GM10248 (cell line): ENCODE data around the gene TTLL7.

Source experiments
- CTCF ChIA-PET: fragments of 300-600 bp; sonication (Branson Sonifier 250); formaldehyde crosslinking; extraction: SDS; loops from one replicate; lab custom pipeline; 2021; ENCODE audit warnings: antibody characterized with exemption; lab: Yijun Ruan, JAX
- POLR2A ChIA-PET: fragments of 350-650 bp; sonication (Branson Sonifier 250); formaldehyde crosslinking; extraction: SDS; loops from one replicate; lab custom pipeline; 2020; ENCODE audit warnings: antibody characterized with exemption; lab: Yijun Ruan, JAX
- DNase-seq: peaks from one replicate; pipeline ENCODE4 v3.0.0; 2012; ENCODE audit errors: extremely low spot score
- TF ChIP-seq, protein P1 (sequence below): IDR thresholded peaks from 2 replicates; pipeline ENCODE4 v1.5.1; 2012; ENCODE audit warnings: mild to moderate bottlenecking, low read depth; ENCODE audit errors: extremely low read depth, missing control alignments, control extremely low read depth

Gene TTLL7

GRCh38 chr1:83958704-83959103, 40.2 kb downstream of the TTLL7 start:
- TF ChIP-seq, protein P1, sequence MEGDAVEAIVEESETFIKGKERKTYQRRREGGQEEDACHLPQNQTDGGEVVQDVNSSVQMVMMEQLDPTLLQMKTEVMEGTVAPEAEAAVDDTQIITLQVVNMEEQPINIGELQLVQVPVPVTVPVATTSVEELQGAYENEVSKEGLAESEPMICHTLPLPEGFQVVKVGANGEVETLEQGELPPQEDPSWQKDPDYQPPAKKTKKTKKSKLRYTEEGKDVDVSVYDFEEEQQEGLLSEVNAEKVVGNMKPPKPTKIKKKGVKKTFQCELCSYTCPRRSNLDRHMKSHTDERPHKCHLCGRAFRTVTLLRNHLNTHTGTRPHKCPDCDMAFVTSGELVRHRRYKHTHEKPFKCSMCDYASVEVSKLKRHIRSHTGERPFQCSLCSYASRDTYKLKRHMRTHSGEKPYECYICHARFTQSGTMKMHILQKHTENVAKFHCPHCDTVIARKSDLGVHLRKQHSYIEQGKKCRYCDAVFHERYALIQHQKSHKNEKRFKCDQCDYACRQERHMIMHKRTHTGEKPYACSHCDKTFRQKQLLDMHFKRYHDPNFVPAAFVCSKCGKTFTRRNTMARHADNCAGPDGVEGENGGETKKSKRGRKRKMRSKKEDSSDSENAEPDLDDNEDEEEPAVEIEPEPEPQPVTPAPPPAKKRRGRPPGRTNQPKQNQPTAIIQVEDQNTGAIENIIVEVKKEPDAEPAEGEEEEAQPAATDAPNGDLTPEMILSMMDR = no peak
- ChIA-PET CTCF (no interaction called here), POLR2A (no interaction called here)
- DNase-seq = no peak

GRCh38 chr1:83954166-83954823, 44.6 kb downstream of the TTLL7 start:
- CTCF ChIA-PET = interaction anchor here (1.6 kb wide), 1 partner anchor 18 kb away, joined by 5 read pairs; no protein-coding TSS in a partner anchor
- no peak for DNase-seq
- POLR2A ChIA-PET = no interaction called here
- TF ChIP-seq, protein P1 = no peak

DNA sequence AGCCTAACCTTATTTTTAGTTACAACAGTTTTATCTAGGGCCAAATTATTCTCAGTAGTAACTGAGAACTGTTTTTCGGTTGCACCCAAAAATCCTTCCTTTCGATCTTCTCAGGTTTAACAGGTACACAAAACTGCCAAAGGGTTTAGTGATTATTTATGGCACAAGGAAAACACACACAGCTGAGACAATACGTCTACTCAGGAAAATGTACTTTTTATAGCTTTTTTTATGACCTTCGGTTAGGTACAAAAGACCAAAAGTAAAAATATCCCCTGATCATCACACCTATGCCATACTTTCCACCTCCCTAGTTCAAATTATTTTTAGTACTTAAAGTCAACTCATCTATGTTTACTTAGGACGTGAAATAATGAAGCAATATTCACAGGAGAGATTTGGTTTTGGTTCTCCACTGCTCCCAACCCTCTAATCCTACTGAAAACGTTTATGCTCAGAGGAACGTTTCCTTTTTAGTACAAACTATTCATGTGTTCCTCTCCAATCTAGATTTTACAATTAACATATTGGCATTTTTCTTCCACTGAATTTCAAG, 48.7 kb downstream of the TTLL7 start:
- ChIA-PET POLR2A (no interaction called here), CTCF (no interaction called here)
- DNase-seq = no peak
- TF ChIP-seq, protein P1 = no peak

DNA sequence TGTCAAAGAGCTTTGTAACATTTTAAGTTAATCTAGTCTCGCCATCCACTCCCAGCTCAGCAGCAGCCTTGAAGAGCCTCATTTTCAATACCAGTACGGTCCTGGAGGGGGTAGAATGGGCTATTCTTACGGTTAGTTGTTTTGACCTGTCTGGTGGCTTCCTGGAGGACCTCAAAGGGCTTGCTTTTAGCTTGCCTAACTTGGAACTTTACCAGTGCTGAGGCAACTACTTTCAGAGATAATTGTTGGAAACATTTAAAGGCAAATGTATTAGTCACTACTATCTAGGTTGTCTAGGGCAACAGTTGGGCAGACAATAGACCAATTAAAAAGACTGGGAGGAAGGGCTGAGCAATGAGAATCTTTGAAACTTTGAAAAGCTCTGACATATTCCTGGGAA, 56.0 kb downstream of the TTLL7 start:
- TF ChIP-seq, protein P1 = no peak
- ChIA-PET POLR2A (no interaction called here), CTCF (interaction anchor here (1.0 to 2.6 kb wide), 6 partner anchors 9 to 45 kb away, joined by 3 to 13 read pairs (median 3); no protein-coding TSS in a partner anchor)
- no peak for DNase-seq

DNA sequence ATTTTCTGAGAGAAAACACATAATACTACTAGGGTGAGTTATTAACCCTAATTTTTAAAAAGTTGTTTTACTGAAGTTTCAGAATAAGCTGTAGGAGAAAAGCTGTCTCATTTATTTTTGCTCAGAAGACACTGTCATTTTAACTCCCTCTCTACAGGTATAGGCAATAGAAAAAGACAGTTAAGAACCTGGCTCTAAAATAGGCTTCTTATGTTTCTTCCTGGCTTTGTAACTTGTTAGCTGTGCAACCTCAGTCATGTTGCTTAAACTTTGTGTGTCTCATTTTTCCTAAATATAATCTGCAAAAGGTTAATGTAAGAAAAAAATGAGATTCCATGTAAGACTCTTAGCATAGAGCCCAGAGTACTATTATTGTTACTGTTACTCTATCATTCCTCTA, 64.4 kb downstream of the TTLL7 start:
- CTCF ChIA-PET = interaction anchor here (0.9 to 3.4 kb wide), 4 partner anchors 9 to 189 kb away, joined by 3 to 44 read pairs (median 3); no protein-coding TSS in a partner anchor

DNA sequence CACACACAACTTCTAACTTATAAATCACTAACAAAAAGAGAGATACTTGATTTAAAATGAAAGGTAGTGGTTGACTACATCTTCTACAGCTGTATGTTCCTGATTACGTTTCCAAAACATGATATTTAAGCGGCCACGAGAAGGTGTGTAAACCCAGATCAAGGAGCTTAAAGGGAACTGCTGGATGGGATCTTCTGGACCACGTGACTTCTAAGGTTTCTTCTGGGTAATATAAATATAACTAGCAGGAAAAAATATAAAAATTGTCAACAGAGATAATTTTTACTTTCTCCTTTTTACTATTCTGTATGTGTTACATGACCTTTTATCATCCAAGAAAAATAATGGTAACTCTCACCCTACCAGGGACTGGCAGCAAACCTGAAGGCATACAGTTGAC, 66.2 kb downstream of the TTLL7 start:
- no peak for DNase-seq
- TF ChIP-seq, protein P1 = no peak
- ChIA-PET POLR2A (no interaction called here), CTCF (interaction anchor here (1.0 to 3.4 kb wide), 9 partner anchors 10 to 827 kb away, joined by 3 to 44 read pairs (median 4); partner anchors contain the start of gene PRKACB)

More for the DNA sequence above, 64.4 kb downstream of the TTLL7 start:
- TF ChIP-seq, protein P1 = no peak
- POLR2A ChIA-PET = no interaction called here
- DNase-seq = no peak
